Activated effector memory CD4-positive, alpha-beta T cell treated with anti-CD3 and anti-CD28 coated beads, Interleukin-2, amount 50 U/mL, for 16 hours (primary cell): ENCODE data around the gene FOSL2.
A peak's percentile ranks its signal among the peaks of the same experiment; 100 is the strongest.

ENCODE experiments used
- DNase-seq: peaks from one replicate; pipeline ENCODE4 v3.0.0-alpha.2; 2020

FOSL2 gene

GRCh38 chr2:28435241-28435640 is 42.6 kb downstream of the FOSL2 start:
- no peak for DNase-seq

- no peak for DNase-seq
Measured at GRCh38 chr2:28435814-28436351, 43.2 kb downstream of the FOSL2 start.

GRCh38 chr2:28436525-28437051 is 43.9 kb downstream of the FOSL2 start:
- DNase-seq: peak; percentile 53

GRCh38 chr2:28437149-28437835 is 44.6 kb downstream of the FOSL2 start:
- peak; percentile 34 for DNase-seq

- peak; percentile 47 for DNase-seq
Measured at GRCh38 chr2:28437918-28438317, 45.3 kb downstream of the FOSL2 start.

- no peak for DNase-seq
Measured at GRCh38 chr2:28438532-28439063, 45.9 kb downstream of the FOSL2 start.

- no peak for DNase-seq
Measured at GRCh38 chr2:28439127-28439526, 46.5 kb downstream of the FOSL2 start.

- no peak for DNase-seq
Measured at GRCh38 chr2:28439763-28440162, 47.1 kb downstream of the FOSL2 start.

GRCh38 chr2:28442328-28442727 is 49.7 kb downstream of the FOSL2 start:
- no peak for DNase-seq

GRCh38 chr2:28444956-28445355 is 52.3 kb downstream of the FOSL2 start:
- no peak for DNase-seq

- DNase-seq: peak; percentile 77
Measured at GRCh38 chr2:28445448-28446258, 53.0 kb downstream of the FOSL2 start.

- no peak for DNase-seq
Measured at GRCh38 chr2:28446531-28446930, 53.9 kb downstream of the FOSL2 start.

GRCh38 chr2:28447086-28447485 is 54.4 kb downstream of the FOSL2 start:
- DNase-seq: no peak

GRCh38 chr2:28447943-28448792 is 55.5 kb downstream of the FOSL2 start:
- DNase-seq: no peak

GRCh38 chr2:28448793-28449100 is 56.1 kb downstream of the FOSL2 start:
- no peak for DNase-seq

GRCh38 chr2:28449126-28449487 is 56.4 kb downstream of the FOSL2 start:
- no peak for DNase-seq

- DNase-seq: peak; percentile 92
Measured at GRCh38 chr2:28449488-28450395, 57.1 kb downstream of the FOSL2 start.

GRCh38 chr2:28450901-28451565 is 58.4 kb downstream of the FOSL2 start:
- no peak for DNase-seq

- no peak for DNase-seq
Measured at GRCh38 chr2:28451793-28452533, 59.3 kb downstream of the FOSL2 start.

- DNase-seq: peak; percentile 92
Measured at GRCh38 chr2:28452534-28453081, 60.0 kb downstream of the FOSL2 start.
